Small intestine (tissue), 7 donors: ENCODE results near the gene CPPED1. TPM values are rescaled to one million over a fixed set of nuclear protein-coding genes. Genes with fewer than 3 reads are reported as not detected.

Experiments
- DNase-seq, 2 donors: peaks; one replicate each; pipeline versions ENCODE4 v3.0.0 to v3.0.0-alpha.2; 2013
- FAIRE-seq: peaks from 2 replicates; lab custom pipeline; 2012; peaks lifted over from hg19 to GRCh38; lab: Jason Lieb, UNC
- H3K27ac ChIP-seq, 3 donors: one replicate each; pipeline ENCODE4 v1.5.1; 2013; ENCODE audit warnings: low read length in 2 of 3, mild to moderate bottlenecking in 2 of 3, control low read depth in 1 of 3, inconsistent platforms in 1 of 3, low read depth in 1 of 3, moderate library complexity in 1 of 3
- H3K27me3 ChIP-seq, 3 donors: one replicate each; pipeline ENCODE4 v1.6.1; 2013; ENCODE audit warnings: low read length in 3 of 3, inconsistent platforms in 1 of 3; ENCODE audit not compliant: control insufficient read depth in 3 of 3, insufficient read depth in 3 of 3
- H3K36me3 ChIP-seq, 3 donors: one replicate each; pipeline ENCODE4 v1.6.1; 2013; ENCODE audit warnings: low read length in 3 of 3, inconsistent platforms in 1 of 3, low read depth in 1 of 3, mild to moderate bottlenecking in 1 of 3, moderate library complexity in 1 of 3; ENCODE audit not compliant: control insufficient read depth in 3 of 3, insufficient read depth in 2 of 3
- H3K4me1 ChIP-seq, 3 donors: one replicate each; pipeline ENCODE4 v1.6.1; 2013; ENCODE audit warnings: low read length in 2 of 3, inconsistent platforms in 1 of 3, low read depth in 1 of 3, mild to moderate bottlenecking in 1 of 3, moderate library complexity in 1 of 3; ENCODE audit not compliant: control insufficient read depth in 3 of 3, insufficient read depth in 2 of 3
- H3K4me3 ChIP-seq, 3 donors: one replicate each; pipeline ENCODE4 v1.5.1; 2013; ENCODE audit warnings: low read length in 3 of 3, control low read depth in 1 of 3, inconsistent platforms in 1 of 3, low read depth in 1 of 3, mild to moderate bottlenecking in 1 of 3, moderate library complexity in 1 of 3
- H3K9me3 ChIP-seq, 2 donors: one replicate each; pipeline ENCODE4 v1.6.1; 2013; ENCODE audit warnings: low read depth in 1 of 2, low read length in 1 of 2; ENCODE audit not compliant: control insufficient read depth in 2 of 2, insufficient read depth in 1 of 2
- WGBS, 3 donors: extraction: QIAGEN DNeasy Blood & Tissue Kit; methylation state at CpG; one replicate each; pipeline ENCODE4 v1.1.7; 2013; 5-methylcytosine and 5-hydroxymethylcytosine counted together
- polyA plus RNA-seq, 4 donors: library from polyadenylated mRNA; stranded (reverse) in 3 of 4; unstranded in 1 of 4; fragments of 200-250 nt in 3 of 4; fragments of 120-200 nt in 1 of 4; gene quantifications; one replicate each; pipeline versions ENCODE4 v1.2.1 to v1.2.3, GENCODE V29; 2013
- donor health status: healthy with polysubstance abuse.
- donor health status: control.
- donor health status: control.
- donor health status: Bipolar disorder and iron deficiency.
- donor health status: healthy.

Gene CPPED1
- polyA plus RNA-seq, 4 donors = 15.7 to 34.0 (median 26.9) TPM

- WGBS, 3 donors = 96 to 100% (median 98%) methylated on average over 2 of the region's 2 CpGs
- H3K36me3 ChIP-seq = peaks cover 0 to 2% (median 0%) of the 10 kb centered on the region in 3 donors
- no peak for FAIRE-seq
These were observed 54.6 kb downstream of the CPPED1 start for GRCh38 chr16:12749076-12749475.

GRCh38 chr16:12747827-12748226 is 55.9 kb downstream of the CPPED1 start:
- no peaks in the 10 kb centered on the region for H3K36me3 ChIP-seq
- H3K4me3 ChIP-seq = no peak overlapping the region
- H3K27ac ChIP-seq = no peak overlapping the region
- peaks cover 0 to 6% (median 2%) of the 10 kb centered on the region in 3 donors for H3K4me1 ChIP-seq
- H3K9me3 ChIP-seq = peaks cover 0 to 8% of the 10 kb centered on the region in 2 donors
- FAIRE-seq (no peak), DNase-seq (no peak)
- H3K27me3 ChIP-seq = no peaks in the 10 kb centered on the region
- 96 to 97% (median 97%) methylated on average over 7 of the region's 7 CpGs for WGBS, 3 donors

More at GRCh38 chr16:12749076-12749475, 54.6 kb downstream of the CPPED1 start:
- no peak overlapping the region for H3K27ac ChIP-seq
- H3K9me3 ChIP-seq = peaks cover 0 to 8% of the 10 kb centered on the region in 2 donors
- DNase-seq = no peak
- H3K27me3 ChIP-seq = no peaks in the 10 kb centered on the region
- peaks cover 0 to 6% (median 2%) of the 10 kb centered on the region in 3 donors for H3K4me1 ChIP-seq
- H3K4me3 ChIP-seq = no peak overlapping the region

GRCh38 chr16:12747261-12747660 is 56.4 kb downstream of the CPPED1 start:
- Histone ChIP-seq H3K27ac (no peak overlapping the region), H3K36me3 (no peaks in the 10 kb centered on the region), H3K27me3 (no peaks in the 10 kb centered on the region), H3K4me3 (no peak overlapping the region), H3K4me1 (peaks cover 0 to 6% (median 2%) of the 10 kb centered on the region in 3 donors), H3K9me3 (peaks cover 0 to 8% of the 10 kb centered on the region in 2 donors)
- 86 to 95% (median 90%) methylated on average over 2 of the region's 2 CpGs for WGBS, 3 donors
- DNase-seq (no peak), FAIRE-seq (no peak)

GRCh38 chr16:12744860-12745259 is 58.8 kb downstream of the CPPED1 start:
- no peaks in the 10 kb centered on the region for H3K27me3 ChIP-seq
- WGBS, 3 donors = 97 to 98% (median 98%) methylated on average over 4 of the region's 4 CpGs
- H3K4me3 ChIP-seq = no peak overlapping the region

GRCh38 chr16:12742741-12743140 is 60.9 kb downstream of the CPPED1 start:
- Histone ChIP-seq H3K4me1 (no peaks in the 10 kb centered on the region), H3K36me3 (peaks cover 0 to 3% (median 0%) of the 10 kb centered on the region in 3 donors), H3K9me3 (peaks cover 0 to 8% of the 10 kb centered on the region in 2 donors), H3K27ac (no peak overlapping the region), H3K27me3 (no peaks in the 10 kb centered on the region), H3K4me3 (no peak overlapping the region)
- 71 to 82% (median 80%) methylated on average over 4 of the region's 4 CpGs for WGBS, 3 donors
- FAIRE-seq (no peak), DNase-seq (no peak)

More at GRCh38 chr16:12744860-12745259, 58.8 kb downstream of the CPPED1 start:
- H3K36me3 ChIP-seq = peaks cover 0 to 3% (median 0%) of the 10 kb centered on the region in 3 donors
- DNase-seq (no peak), FAIRE-seq (no peak)
- peaks cover 0 to 3% (median 0%) of the 10 kb centered on the region in 3 donors for H3K4me1 ChIP-seq
- no peak overlapping the region for H3K27ac ChIP-seq
- H3K9me3 ChIP-seq = peaks cover 0 to 8% of the 10 kb centered on the region in 2 donors

GRCh38 chr16:12740986-12741610 is 62.6 kb downstream of the CPPED1 start:
- FAIRE-seq (no peak), DNase-seq (no peak)
- 78 to 98% (median 97%) methylated on average over 6 of the region's 6 CpGs for WGBS, 3 donors
- no peak overlapping the region for H3K4me3 ChIP-seq
- H3K9me3 ChIP-seq = peaks cover 0 to 8% of the 10 kb centered on the region in 2 donors
- H3K36me3 ChIP-seq = peaks cover 0 to 6% (median 0%) of the 10 kb centered on the region in 3 donors
- H3K27ac ChIP-seq = no peak overlapping the region
- H3K4me1 ChIP-seq = no peaks in the 10 kb centered on the region
- H3K27me3 ChIP-seq = no peaks in the 10 kb centered on the region

GRCh38 chr16:12739738-12740137 is 63.9 kb downstream of the CPPED1 start:
- DNase-seq = no peak
- no peaks in the 10 kb centered on the region for H3K27me3 ChIP-seq
- H3K36me3 ChIP-seq = peaks cover 0 to 8% (median 0%) of the 10 kb centered on the region in 3 donors
- no peak for FAIRE-seq
- peaks cover 0 to 8% of the 10 kb centered on the region in 2 donors for H3K9me3 ChIP-seq
- H3K4me1 ChIP-seq = no peaks in the 10 kb centered on the region
- no peak overlapping the region for H3K4me3 ChIP-seq
- WGBS, 3 donors = 98 to 99% (median 99%) methylated on average over 3 of the region's 3 CpGs
- no peak overlapping the region for H3K27ac ChIP-seq

- no peak overlapping the region for H3K4me3 ChIP-seq
- DNase-seq (no peak), FAIRE-seq (no peak)
- 81 to 93% (median 91%) methylated on average over 6 of the region's 6 CpGs for WGBS, 3 donors
- H3K4me1 ChIP-seq = no peaks in the 10 kb centered on the region
- peaks cover 0 to 8% (median 2%) of the 10 kb centered on the region in 3 donors for H3K36me3 ChIP-seq
- peaks cover 0 to 8% of the 10 kb centered on the region in 2 donors for H3K9me3 ChIP-seq
- H3K27ac ChIP-seq = no peak overlapping the region
- no peaks in the 10 kb centered on the region for H3K27me3 ChIP-seq
These were observed 66.1 kb downstream of the CPPED1 start for GRCh38 chr16:12737563-12737962.
